ENCODE results near the gene GBF1.
"Not testable (repeated sequence)": the region's sequence is repeated elsewhere in the genome, so short reads cannot be mapped to it uniquely, and the experiment has no call there.

The GBF1 gene

GRCh38 chr10:102274062-102274461 lies 28.7 kb downstream of the GBF1 start:
- DNase-seq (ENCODE audit: low spot score) = no peak

- no peak for DNase-seq (ENCODE audit: low spot score)
Measured at GRCh38 chr10:102275343-102275742, 30.0 kb downstream of the GBF1 start.

GRCh38 chr10:102279104-102279503 lies 33.8 kb downstream of the GBF1 start:
- DNase-seq (ENCODE audit: low spot score) = no peak

GRCh38 chr10:102280397-102281101 lies 35.2 kb downstream of the GBF1 start:
- no peak for DNase-seq (ENCODE audit: low spot score)

GRCh38 chr10:102281102-102281487 lies 35.8 kb downstream of the GBF1 start:
- no peak for DNase-seq (ENCODE audit: low spot score)

DNA sequence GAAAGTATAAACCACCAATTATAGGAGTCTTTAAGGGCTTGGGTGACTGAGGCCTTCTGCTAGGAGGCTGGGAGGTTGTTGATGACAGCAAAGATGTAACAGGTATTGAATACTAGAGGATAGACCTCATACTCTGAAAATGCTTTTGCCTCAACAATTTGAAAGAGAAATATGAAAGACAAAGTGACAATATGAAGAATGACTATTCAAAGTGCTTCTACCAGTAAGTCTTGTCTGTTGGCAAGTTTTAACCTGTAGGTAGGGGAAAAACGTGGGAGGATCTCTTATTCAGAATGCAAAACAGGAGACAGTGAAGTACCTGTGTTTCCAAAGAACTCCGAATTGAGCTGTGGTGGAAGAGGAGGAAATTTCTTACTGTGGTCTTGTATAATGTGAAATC lies 38.2 kb downstream of the GBF1 start:
- no peak for DNase-seq (ENCODE audit: low spot score)

- DNase-seq (ENCODE audit: low spot score) = no peak
Measured at GRCh38 chr10:102283890-102284289, 38.6 kb downstream of the GBF1 start.

- no peak for DNase-seq (ENCODE audit: low spot score)
Measured at GRCh38 chr10:102284531-102284930, 39.2 kb downstream of the GBF1 start.

DNA sequence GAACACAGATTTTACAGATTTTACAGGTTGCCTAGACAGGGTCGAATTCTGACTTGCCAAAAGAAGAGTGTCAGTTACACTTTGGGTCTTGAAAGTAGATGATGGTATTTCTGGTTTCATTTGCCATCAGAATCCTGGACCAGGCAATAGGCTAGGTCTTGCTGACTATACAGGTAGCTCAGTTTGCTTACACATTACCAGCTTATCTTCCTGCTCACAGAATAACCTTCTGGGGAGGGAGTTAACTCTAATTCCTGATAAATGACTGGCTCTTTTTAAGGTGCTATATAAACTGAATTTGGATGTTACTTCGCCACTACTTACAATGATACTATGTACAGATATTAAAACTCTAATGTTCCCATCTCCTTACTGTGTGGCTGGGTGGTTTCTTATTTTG lies 39.8 kb downstream of the GBF1 start:
- DNase-seq (ENCODE audit: low spot score) = no peak

DNA sequence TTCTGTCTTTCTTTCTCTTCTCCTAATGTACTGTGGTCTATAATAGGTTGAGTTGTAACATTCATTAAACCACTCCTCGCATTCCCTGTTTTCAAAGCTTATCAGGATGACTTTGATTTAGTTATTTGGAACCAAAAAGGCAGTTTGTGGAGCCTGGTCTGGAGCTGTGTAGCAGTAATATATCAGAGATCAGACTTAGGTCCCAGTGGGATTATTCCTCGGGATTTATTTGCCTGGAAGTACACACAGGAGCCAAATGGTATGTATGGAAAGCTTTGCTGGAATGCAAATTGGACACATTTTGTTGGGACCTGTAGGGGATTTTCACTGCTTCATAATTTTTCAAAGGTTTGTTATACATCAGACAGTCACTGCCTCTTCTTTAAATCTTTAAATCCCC lies 40.9 kb downstream of the GBF1 start:
- DNase-seq (ENCODE audit: low spot score) = no peak

DNA sequence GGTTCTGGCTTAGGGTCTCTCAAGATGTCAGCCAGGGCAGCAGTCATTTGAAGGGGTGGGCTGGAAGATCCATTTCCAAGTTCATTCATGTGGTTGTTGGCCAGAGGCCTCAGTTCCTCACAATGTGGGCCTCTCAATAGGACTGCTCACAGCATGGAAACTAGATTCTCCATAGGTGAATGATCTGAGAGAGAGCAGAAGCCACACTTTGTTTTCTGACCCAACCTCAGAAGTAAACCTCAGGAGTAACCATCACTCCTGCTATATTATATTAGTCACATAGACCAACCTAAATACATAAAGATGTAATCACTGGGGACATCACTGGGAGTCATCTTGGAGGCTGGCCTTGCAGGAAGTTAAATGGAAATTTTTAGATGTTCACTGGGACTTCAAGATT lies 42.2 kb downstream of the GBF1 start:
- no peak for DNase-seq (ENCODE audit: low spot score)

GRCh38 chr10:102287991-102288390 lies 42.7 kb downstream of the GBF1 start:
- DNase-seq (ENCODE audit: low spot score) = no peak

GRCh38 chr10:102289356-102289755 lies 44.0 kb downstream of the GBF1 start:
- no peak for DNase-seq (ENCODE audit: low spot score)

- DNase-seq (ENCODE audit: low spot score) = no peak
Measured at GRCh38 chr10:102289840-102290239, 44.5 kb downstream of the GBF1 start.

DNA sequence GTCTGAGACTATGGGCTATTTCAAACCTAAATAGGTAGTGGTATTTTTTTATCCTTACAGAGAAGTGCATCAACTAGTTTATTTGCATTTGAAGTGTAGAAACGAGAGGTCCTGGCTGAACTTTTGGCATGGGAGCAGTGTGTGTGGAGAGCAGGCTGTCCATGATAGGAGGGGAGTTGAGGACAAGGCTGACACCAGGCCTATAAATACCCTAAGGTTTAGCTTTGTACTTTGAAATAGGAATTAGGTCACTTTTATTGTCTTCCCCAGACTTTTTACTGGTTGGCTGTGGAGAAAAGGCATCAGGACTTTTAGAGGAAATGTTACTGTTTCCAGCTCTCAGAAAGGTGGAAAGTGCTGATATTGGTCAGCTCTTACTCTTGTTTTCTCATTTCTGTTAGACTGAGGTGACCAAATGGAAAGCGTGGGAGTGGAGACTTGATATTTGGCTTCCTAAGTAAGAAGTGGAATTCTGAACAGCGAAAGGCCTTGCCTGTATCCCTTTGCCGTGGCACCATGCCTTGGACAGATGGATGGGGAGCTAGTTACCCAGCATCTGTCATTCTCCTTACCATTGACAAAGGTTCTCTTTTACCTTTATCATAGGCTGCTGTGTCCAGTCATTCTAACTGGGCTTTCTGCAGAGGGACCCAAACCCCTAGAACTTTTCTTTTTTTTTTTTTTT lies 46.0 kb downstream of the GBF1 start:
- DNase-seq (ENCODE audit: low spot score) = no peak

DNA sequence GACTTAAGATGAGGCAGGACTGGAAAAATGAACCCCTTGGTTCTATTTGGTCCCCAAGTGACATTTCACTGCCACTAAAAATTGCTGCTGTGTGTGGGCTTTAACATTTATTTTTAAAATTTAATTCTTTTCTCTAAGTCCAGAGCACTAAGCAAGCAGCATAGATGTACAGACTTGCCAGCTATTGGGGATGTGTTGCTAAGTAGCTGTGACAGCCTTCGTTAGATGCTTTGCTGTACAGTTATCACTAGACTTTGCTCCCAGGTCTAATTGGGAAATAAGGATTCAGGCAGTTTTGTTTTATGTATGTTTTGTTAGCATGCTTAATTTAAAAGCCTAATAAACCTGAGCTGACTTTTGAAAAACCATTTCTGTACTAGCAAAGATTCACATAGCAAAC lies 51.8 kb downstream of the GBF1 start:
- DNase-seq (ENCODE audit: low spot score) = no peak

GRCh38 chr10:102298899-102299298 lies 53.6 kb downstream of the GBF1 start:
- no peak for DNase-seq (ENCODE audit: low spot score)

- peak; percentile 41 for DNase-seq (ENCODE audit: low spot score)
Measured at GRCh38 chr10:102299873-102300272, 54.5 kb downstream of the GBF1 start.

GRCh38 chr10:102300278-102300843 lies 55.0 kb downstream of the GBF1 start:
- DNase-seq (ENCODE audit: low spot score) = peak; percentile 73

GRCh38 chr10:102300912-102301311 lies 55.6 kb downstream of the GBF1 start:
- DNase-seq (ENCODE audit: low spot score) = not testable (repeated sequence)

- not testable (repeated sequence) for DNase-seq (ENCODE audit: low spot score)
Measured at GRCh38 chr10:102301332-102301731, 56.0 kb downstream of the GBF1 start.

- no peak for DNase-seq (ENCODE audit: low spot score)
Measured at GRCh38 chr10:102302611-102303010, 57.3 kb downstream of the GBF1 start.

GRCh38 chr10:102306006-102306405 lies 60.7 kb downstream of the GBF1 start:
- DNase-seq (ENCODE audit: low spot score) = no peak

DNA sequence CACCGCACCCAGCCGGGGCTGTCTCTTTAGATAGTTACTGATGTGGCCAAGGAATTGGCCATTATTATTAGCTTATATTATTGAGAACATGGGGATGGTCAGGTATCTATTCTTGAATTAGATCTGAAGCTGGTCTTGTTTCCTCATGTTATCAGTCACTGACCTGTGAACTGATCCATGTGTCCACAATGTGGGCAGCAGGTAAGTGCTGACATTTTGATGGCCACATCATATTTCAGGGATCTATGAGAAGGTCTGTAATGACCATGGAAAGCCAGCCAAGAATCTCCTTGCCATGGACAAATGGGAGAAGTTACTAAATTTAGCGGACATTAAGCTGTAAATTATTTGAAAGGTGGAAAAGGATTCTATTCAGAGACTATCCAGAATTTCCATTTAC lies 61.4 kb downstream of the GBF1 start:
- no peak for DNase-seq (ENCODE audit: low spot score)

Data from AG08396 (cell line).